Epithelial cell of esophagus (primary cell): ENCODE measurements around the gene SUGCT.

Experiments
- DNase-seq: peaks from one replicate; pipeline ENCODE4 v3.0.0; 2010; ENCODE audit warnings: low read depth
- H3K4me3 ChIP-seq: 2 replicates; pipeline ENCODE4 v1.5.1; 2011; ENCODE audit warnings: mild to moderate bottlenecking, low read length, control low read depth
- TF ChIP-seq, protein P1 (sequence below): IDR thresholded peaks from 2 replicates; pipeline ENCODE4 v1.5.1; 2011; ENCODE audit warnings: low read depth, mild to moderate bottlenecking, low read length, control low read depth, inconsistent platforms; ENCODE audit not compliant: insufficient read depth; ENCODE audit errors: missing control alignments

SUGCT gene

DNA sequence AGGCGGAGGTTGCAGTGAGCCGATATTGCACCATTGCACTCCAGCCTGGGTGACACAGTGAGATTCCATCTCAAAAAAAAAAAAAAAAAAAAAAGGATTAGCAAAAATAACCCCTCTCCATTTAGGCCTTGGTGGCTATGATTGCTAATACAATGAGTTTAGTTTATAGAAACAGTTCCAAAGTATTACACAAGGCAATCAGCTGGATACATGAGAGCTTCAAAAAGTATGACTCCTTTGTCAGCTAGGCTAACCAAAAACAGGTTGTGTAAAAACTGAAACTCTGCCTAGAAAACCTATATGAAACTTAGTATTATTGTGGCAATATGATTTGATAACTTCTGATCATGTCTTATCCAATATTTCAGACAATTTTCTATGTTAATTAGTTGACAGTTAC, 57.2 kb downstream of the SUGCT start:
- TF ChIP-seq, protein P1, sequence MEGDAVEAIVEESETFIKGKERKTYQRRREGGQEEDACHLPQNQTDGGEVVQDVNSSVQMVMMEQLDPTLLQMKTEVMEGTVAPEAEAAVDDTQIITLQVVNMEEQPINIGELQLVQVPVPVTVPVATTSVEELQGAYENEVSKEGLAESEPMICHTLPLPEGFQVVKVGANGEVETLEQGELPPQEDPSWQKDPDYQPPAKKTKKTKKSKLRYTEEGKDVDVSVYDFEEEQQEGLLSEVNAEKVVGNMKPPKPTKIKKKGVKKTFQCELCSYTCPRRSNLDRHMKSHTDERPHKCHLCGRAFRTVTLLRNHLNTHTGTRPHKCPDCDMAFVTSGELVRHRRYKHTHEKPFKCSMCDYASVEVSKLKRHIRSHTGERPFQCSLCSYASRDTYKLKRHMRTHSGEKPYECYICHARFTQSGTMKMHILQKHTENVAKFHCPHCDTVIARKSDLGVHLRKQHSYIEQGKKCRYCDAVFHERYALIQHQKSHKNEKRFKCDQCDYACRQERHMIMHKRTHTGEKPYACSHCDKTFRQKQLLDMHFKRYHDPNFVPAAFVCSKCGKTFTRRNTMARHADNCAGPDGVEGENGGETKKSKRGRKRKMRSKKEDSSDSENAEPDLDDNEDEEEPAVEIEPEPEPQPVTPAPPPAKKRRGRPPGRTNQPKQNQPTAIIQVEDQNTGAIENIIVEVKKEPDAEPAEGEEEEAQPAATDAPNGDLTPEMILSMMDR = no peak
- no peak overlapping the region for H3K4me3 ChIP-seq
- DNase-seq = peak; percentile 21

DNA sequence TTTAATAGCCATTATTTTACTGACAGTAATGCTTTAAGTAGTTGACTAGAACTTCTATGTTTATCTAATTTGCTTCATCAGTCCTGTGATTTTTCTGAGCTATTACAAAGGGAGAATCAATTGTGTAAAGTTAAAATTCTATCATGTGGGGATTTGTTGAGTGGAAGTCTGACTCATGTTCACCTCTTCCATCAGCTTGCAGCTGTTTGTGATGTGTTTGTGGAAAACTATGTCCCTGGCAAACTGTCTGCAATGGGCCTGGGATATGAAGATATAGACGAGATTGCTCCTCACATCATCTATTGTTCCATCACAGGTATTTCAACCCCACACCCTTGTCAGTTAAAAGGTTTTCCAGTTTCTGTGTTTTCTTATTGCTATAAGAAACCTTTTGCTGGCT, 59.9 kb downstream of the SUGCT start:
- DNase-seq = peak; percentile 57

DNA sequence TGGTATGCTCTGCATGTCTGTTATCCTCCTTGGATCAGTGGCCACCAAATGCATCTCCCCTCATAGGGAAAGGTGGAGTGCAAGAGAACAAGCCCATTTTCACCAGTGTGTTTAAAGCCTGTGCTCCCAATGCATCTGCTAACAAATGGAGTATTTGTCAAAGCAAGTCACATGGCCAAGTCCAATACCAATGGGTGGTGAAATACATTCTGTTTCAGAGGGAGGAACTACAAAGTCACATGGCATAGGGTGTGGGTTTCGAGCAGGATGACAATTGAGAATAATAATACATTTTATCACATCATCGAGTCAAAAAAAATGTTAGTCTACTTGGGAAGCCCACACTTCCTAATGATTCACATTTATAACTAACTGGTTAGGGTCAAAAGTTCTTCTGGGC, 62.7 kb downstream of the SUGCT start:
- no peak for DNase-seq
- TF ChIP-seq, protein P1 = no peak
- no peak overlapping the region for H3K4me3 ChIP-seq

More for the DNA sequence above, 59.9 kb downstream of the SUGCT start:
- TF ChIP-seq, protein P1 = no peak
- no peak overlapping the region for H3K4me3 ChIP-seq

DNA sequence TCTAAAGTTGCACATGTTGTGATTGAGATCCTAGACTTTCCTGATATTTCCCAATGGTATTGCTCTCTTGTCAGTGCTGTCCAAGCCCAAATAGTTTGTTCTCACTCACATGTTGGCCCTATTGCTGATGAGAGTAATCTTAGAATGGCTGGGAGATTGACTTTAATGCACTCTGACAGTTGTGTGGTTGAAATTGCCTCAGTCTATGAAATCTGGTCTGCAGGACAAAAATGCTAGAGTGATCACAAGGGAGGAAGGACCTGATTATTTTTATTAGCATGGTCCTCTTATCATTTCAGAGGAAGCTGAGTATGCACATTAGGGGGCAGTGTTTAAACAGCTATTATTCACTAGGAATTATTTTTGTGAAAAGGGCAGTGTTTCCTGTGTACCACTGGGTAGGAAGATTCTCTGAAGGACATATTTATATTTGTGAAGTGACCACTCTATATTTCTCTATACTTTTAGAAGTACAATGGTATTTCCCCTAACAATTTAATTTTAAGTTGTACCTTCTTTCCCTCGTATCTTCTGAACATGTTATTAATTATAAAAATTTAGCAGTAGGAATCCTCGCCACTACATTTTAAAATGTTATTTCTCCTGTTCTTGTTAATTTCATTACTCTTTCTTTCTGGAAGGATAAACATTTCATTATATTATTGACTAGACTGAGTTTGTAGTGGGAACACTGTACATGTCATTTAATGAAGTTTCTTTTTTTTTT, 64.4 kb downstream of the SUGCT start:
- DNase-seq = peak; percentile 28
- TF ChIP-seq, protein P1 = peak; percentile 35
- H3K4me3 ChIP-seq = no peak overlapping the region

DNA sequence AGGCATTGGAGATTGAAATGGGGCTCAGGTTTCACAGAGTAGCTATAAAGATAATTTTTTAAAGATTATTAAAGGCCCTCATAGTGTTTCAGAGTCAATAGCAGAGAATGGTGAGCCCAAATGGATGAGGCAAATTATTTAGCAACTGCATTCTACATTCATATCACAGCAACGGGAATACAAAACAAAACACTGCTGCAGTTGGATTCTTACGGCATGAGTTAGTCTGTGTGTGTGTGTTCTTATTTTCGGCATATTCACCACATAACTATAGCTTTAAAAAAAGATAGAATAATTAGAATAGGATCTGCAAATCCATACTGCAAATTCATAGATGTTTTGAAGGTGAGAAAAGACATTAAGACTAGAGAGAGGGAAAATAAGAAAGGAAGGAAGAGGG, 66.0 kb downstream of the SUGCT start:
- TF ChIP-seq, protein P1 = no peak
- no peak for DNase-seq
- no peak overlapping the region for H3K4me3 ChIP-seq

DNA sequence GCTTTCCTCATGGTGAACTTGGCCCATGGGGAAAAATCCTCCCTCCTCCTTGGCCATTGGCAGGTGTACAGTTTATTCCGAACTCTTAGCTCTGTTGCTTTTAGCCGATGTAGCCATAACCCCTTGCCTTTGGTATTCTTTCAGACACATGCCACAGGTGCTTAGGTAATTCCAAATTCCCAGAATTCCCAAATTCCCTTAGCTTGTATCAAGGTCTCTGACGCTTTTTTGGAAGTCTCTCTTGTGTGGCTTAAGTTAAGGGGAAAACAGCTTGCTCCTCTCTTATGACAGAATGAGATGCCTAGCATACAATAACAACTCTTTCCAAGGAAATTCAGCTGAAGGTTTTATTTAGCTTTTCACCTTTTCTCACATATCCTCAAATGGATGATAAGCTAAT, 68.0 kb downstream of the SUGCT start:
- TF ChIP-seq, protein P1 = no peak
- H3K4me3 ChIP-seq = no peak overlapping the region
- DNase-seq = no peak

DNA sequence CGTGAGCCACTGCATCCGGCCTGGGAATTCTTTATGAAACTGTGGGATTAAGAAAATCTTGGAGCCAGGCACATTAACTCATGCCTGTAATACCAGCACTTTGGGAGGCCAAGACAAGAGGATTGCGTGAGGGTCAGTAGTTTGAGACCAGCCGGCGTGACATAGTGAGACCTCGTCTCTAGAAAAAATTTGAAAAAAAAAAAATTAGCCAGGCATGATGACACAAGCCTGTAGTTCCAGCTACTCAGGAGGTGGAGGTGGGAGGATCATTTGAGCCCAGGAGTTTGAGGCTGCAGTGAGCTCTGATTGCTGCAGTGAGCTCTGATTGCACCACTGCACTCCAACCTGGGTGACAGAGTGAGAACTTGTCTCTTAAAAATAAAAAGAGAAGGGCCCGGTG, 69.8 kb downstream of the SUGCT start:
- DNase-seq = no peak
- no peak overlapping the region for H3K4me3 ChIP-seq
- TF ChIP-seq, protein P1 = no peak
